Measurements from ENCODE around the gene NFATC2IP. TPM values are rescaled to one million over a fixed set of nuclear protein-coding genes. Genes with fewer than 3 reads are reported as not detected.
A peak's percentile ranks its signal among the peaks of the same experiment; 100 is the strongest.

NFATC2IP gene
- polyA plus RNA-seq, 2 of the 4 experiments (the other 2 are of a cell fraction), result 29.7 to 32.2 TPM

DNA sequence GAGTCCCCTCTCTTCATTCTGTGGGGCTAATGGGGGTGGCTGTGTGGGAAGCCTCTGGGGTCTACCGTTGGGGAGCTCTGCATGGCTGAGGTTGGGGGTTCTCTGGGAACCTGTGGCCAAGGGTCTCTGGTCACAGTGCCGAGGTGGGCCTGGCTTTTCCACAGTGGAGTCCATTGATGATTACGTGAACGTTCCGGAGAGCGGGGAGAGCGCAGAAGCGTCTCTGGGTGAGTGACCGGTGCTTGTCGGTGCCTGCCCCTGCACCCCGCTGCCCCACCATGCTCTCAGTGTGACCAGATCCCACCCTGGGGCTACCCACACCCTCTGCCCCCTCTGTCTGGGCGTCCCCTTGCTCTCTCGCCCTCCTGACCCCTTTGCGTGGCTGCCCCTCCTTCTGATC is 38.6 kb downstream of the NFATC2IP start (continued):
- TF ChIP-seq MAFK (IDR thresholded peaks at IDR 0.05; ENCODE audit: partially characterized antibody), result no peak
- TF ChIP-seq FOXS1 (CRISPR knock-in tag; IDR thresholded peaks at IDR 0.05), result no peak
- no peak for TF ChIP-seq HDAC2 (IDR thresholded peaks at IDR 0.05)

- DNase-seq (ENCODE audit: low read depth in 1 of 2, low spot score in 1 of 2) (no peak), ATAC-seq (peak in 1 of 2 experiments; percentile 19; a peak in 1 of 6 replicates), FAIRE-seq (no peak)
- TF ChIP-seq HOXB13 (CRISPR knock-in tag; IDR thresholded peaks at IDR 0.05; ENCODE audit: low read depth) (no peak), ESRRA (IDR thresholded peaks at IDR 0.05; ENCODE audit: borderline replicate concordance, low read length) (no peak), KDM1A (IDR thresholded peaks at IDR 0.05; ENCODE audit: low read depth) (no peak), RARB (CRISPR knock-in tag; IDR thresholded peaks at IDR 0.05) (no peak)
- H3K9me3 ChIP-seq, result no peaks in the 10 kb centered on the region
- H3K4me3 ChIP-seq, result no peak overlapping the region
- POLR2A ChIA-PET, result no interaction called here
- no peak overlapping the region for H3K27ac ChIP-seq
- H3K4me2 ChIP-seq, result no peak overlapping the region
- H3K4me1 ChIP-seq, result no peaks in the 10 kb centered on the region
- CTCF ChIA-PET, result interaction anchor here (5.6 kb wide), 1 partner anchor 13 kb away, joined by 43 read pairs; no protein-coding TSS in a partner anchor
- WGBS (ENCODE audit: missing lambda C conversion rate), result 70% methylated on average over 11 of the region's 11 CpGs
These were observed 39.8 kb downstream of the NFATC2IP start for GRCh38 chr16:28990375-28991040.

DNA sequence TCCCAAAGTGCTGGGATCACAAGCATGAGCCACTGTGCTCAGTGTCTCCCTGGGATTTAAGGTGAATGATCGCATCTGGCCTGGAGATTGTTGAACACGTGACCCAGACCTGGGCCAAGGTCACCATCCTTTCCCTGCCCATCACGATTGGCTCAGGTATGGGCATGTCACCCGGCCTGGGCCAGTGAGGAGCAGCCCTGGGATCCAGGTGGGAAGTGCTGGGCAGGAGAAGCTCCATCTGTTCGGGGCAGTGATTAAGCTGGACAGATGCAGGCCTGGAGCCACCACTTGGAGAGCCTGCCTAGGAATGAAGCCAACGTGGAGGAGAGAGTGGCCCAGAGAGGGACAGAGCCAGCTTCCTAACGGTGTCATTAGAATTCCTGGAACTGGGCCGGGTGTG is 41.0 kb downstream of the NFATC2IP start:
- Histone ChIP-seq H3K4me1 (no peaks in the 10 kb centered on the region), H3K9me3 (no peaks in the 10 kb centered on the region), H3K4me3 (no peak overlapping the region), H3K27ac (no peak overlapping the region), H3K4me2 (no peak overlapping the region)
- WGBS (ENCODE audit: missing lambda C conversion rate), result 73% methylated on average over 8 of the region's 8 CpGs
- ATAC-seq (no peak), FAIRE-seq (no peak), DNase-seq (ENCODE audit: low read depth in 1 of 2, low spot score in 1 of 2) (no peak)
- ChIA-PET POLR2A (no interaction called here), CTCF (interaction anchor here (0.9 to 1.1 kb wide), 2 partner anchors 13 to 18 kb away, joined by 4 to 5 read pairs; no protein-coding TSS in a partner anchor)
- TF ChIP-seq JUNB (IDR thresholded peaks at IDR 0.05) (no peak), HOXA7 (CRISPR knock-in tag; IDR thresholded peaks at IDR 0.05) (no peak), FOSL2 (IDR thresholded peaks at IDR 0.05) (no peak), FOSL2 (CRISPR knock-in tag; IDR thresholded peaks at IDR 0.05) (no peak), MYC (IDR thresholded peaks at IDR 0.05; ENCODE audit: borderline replicate concordance, low read length) (no peak)

GRCh38 chr16:28992496-28992895 is 41.8 kb downstream of the NFATC2IP start:
- Histone ChIP-seq H3K27ac (no peak overlapping the region), H3K4me1 (no peaks in the 10 kb centered on the region), H3K4me3 (no peak overlapping the region), H3K4me2 (no peak overlapping the region), H3K9me3 (no peaks in the 10 kb centered on the region)
- WGBS (ENCODE audit: missing lambda C conversion rate), result 89% methylated on average over 10 of the region's 10 CpGs
- no peak for TF ChIP-seq EP300 (IDR thresholded peaks at IDR 0.05)
- no peak for TF ChIP-seq FOXS1 (CRISPR knock-in tag; IDR thresholded peaks at IDR 0.05)
- TF ChIP-seq ZC3H11A (IDR thresholded peaks at IDR 0.05), result no peak
- TF ChIP-seq EHF (CRISPR knock-in tag; IDR thresholded peaks at IDR 0.05), result no peak
- TF ChIP-seq MYC (IDR thresholded peaks at IDR 0.05; ENCODE audit: borderline replicate concordance, low read length), result no peak
- no peak for TF ChIP-seq CBX8 (IDR thresholded peaks at IDR 0.05)
- no peak for ATAC-seq
- ChIA-PET CTCF (interaction anchor here (0.6 to 1.1 kb wide), 3 partner anchors 12 to 60 kb away, joined by 3 to 5 read pairs (median 4); partner anchors contain the start of gene CD19), POLR2A (no interaction called here)
- no peak for DNase-seq (ENCODE audit: low read depth in 1 of 2, low spot score in 1 of 2)
- no peak for FAIRE-seq

- POLR2A ChIA-PET, result no interaction called here
- Histone ChIP-seq H3K4me2 (no peak overlapping the region), H3K4me1 (no peaks in the 10 kb centered on the region), H3K9me3 (no peaks in the 10 kb centered on the region), H3K27ac (no peak overlapping the region), H3K4me3 (no peak overlapping the region)
- CTCF ChIA-PET, result interaction anchor here (0.6 to 1.4 kb wide), 4 partner anchors 12 to 23 kb away, joined by 3 to 4 read pairs (median 4); partner anchors contain the start of gene LAT
- FAIRE-seq, result no peak
- 63% methylated on average over 3 of the region's 3 CpGs for WGBS (ENCODE audit: missing lambda C conversion rate)
- no peak for DNase-seq (ENCODE audit: low read depth in 1 of 2, low spot score in 1 of 2)
- ATAC-seq, result no peak
- TF ChIP-seq, protein P1, sequence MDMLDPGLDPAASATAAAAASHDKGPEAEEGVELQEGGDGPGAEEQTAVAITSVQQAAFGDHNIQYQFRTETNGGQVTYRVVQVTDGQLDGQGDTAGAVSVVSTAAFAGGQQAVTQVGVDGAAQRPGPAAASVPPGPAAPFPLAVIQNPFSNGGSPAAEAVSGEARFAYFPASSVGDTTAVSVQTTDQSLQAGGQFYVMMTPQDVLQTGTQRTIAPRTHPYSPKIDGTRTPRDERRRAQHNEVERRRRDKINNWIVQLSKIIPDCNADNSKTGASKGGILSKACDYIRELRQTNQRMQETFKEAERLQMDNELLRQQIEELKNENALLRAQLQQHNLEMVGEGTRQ (IDR thresholded peaks at IDR 0.05), result no peak
- TF ChIP-seq FOSB (CRISPR knock-in tag; IDR thresholded peaks at IDR 0.05) (no peak), FOSL2 (IDR thresholded peaks at IDR 0.05) (no peak), FOSL2 (CRISPR knock-in tag; IDR thresholded peaks at IDR 0.05) (no peak), TFCP2L1 (CRISPR knock-in tag; IDR thresholded peaks at IDR 0.05) (no peak), REST (IDR thresholded peaks at IDR 0.05) (no peak), ZSCAN20 (CRISPR knock-in tag; IDR thresholded peaks at IDR 0.05) (no peak), KDM1A (IDR thresholded peaks at IDR 0.05; ENCODE audit: low read depth) (no peak), CEBPB (IDR thresholded peaks at IDR 0.05) (no peak)
- TF ChIP-seq, protein P2, sequence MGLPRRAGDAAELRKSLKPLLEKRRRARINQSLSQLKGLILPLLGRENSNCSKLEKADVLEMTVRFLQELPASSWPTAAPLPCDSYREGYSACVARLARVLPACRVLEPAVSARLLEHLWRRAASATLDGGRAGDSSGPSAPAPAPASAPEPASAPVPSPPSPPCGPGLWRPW (IDR thresholded peaks at IDR 0.05), result no peak
These were observed 48.1 kb downstream of the NFATC2IP start for GRCh38 chr16:28998837-28999236.

Measured in A549 (cell line).